Muscle layer of duodenum (tissue), 2 donors: ENCODE measurements around the gene HOXA4.

ENCODE experiments used
- H3K27ac ChIP-seq: one replicate; pipeline ENCODE4 v1.7.0; 2013; ENCODE audit warnings: mild to moderate bottlenecking, low read length
- H3K27me3 ChIP-seq: one replicate; pipeline ENCODE4 v1.7.0; 2013; ENCODE audit warnings: low read depth, mild to moderate bottlenecking, control low read depth, low read length
- H3K36me3 ChIP-seq, 2 donors: one replicate each; pipeline ENCODE4 v1.7.0; 2013; ENCODE audit warnings: low read length in 2 of 2, control low read depth in 1 of 2, mild to moderate bottlenecking in 1 of 2; ENCODE audit not compliant: insufficient read depth in 2 of 2, control insufficient read depth in 1 of 2
- H3K4me1 ChIP-seq, 2 donors: one replicate each; pipeline ENCODE4 v1.7.0; 2013; ENCODE audit warnings: low read length in 2 of 2, mild to moderate bottlenecking in 2 of 2, control low read depth in 1 of 2, moderate library complexity in 1 of 2; ENCODE audit not compliant: insufficient read depth in 2 of 2, control insufficient read depth in 1 of 2
- H3K4me3 ChIP-seq, 2 donors: one replicate each; pipeline ENCODE4 v1.7.0; 2013; ENCODE audit warnings: low read length in 2 of 2, low read depth in 1 of 2, mild to moderate bottlenecking in 1 of 2
- H3K9me3 ChIP-seq, 2 donors: one replicate each; pipeline ENCODE4 v1.7.0; 2013; ENCODE audit warnings: low read length in 2 of 2, control low read depth in 1 of 2, mild to moderate bottlenecking in 1 of 2; ENCODE audit not compliant: control insufficient read depth in 1 of 2
- donor health status: healthy.

Gene HOXA4

GRCh38 chr7:27094304-27095049, 36.1 kb downstream of the HOXA4 start:
- Histone ChIP-seq H3K27me3 (peaks cover 9% of the 10 kb centered on the region), H3K9me3 (no peaks in the 10 kb centered on the region), H3K4me1 (peaks cover 0 to 7% of the 10 kb centered on the region in 2 donors), H3K27ac (no peak overlapping the region), H3K36me3 (peaks cover 0 to 3% of the 10 kb centered on the region in 2 donors), H3K4me3 (no peak overlapping the region)

GRCh38 chr7:27093184-27093895, 37.2 kb downstream of the HOXA4 start:
- H3K4me1 ChIP-seq = peaks cover 0 to 7% of the 10 kb centered on the region in 2 donors
- H3K4me3 ChIP-seq = no peak overlapping the region
- H3K36me3 ChIP-seq = peaks cover 0 to 3% of the 10 kb centered on the region in 2 donors
- H3K9me3 ChIP-seq = no peaks in the 10 kb centered on the region
- H3K27me3 ChIP-seq = peaks cover 14% of the 10 kb centered on the region
- H3K27ac ChIP-seq = no peak overlapping the region

GRCh38 chr7:27092819-27093110, 37.8 kb downstream of the HOXA4 start:
- peaks cover 14% of the 10 kb centered on the region for H3K27me3 ChIP-seq
- H3K4me1 ChIP-seq = peaks cover 3 to 6% of the 10 kb centered on the region in 2 donors
- H3K27ac ChIP-seq = no peak overlapping the region
- no peak overlapping the region for H3K4me3 ChIP-seq
- peaks cover 0 to 3% of the 10 kb centered on the region in 2 donors for H3K36me3 ChIP-seq
- H3K9me3 ChIP-seq = no peaks in the 10 kb centered on the region

GRCh38 chr7:27091941-27092818, 38.4 kb downstream of the HOXA4 start:
- H3K27me3 ChIP-seq = peaks cover 14% of the 10 kb centered on the region
- peaks cover 0 to 3% of the 10 kb centered on the region in 2 donors for H3K36me3 ChIP-seq
- H3K4me3 ChIP-seq = no peak overlapping the region
- H3K9me3 ChIP-seq = no peaks in the 10 kb centered on the region
- H3K27ac ChIP-seq = no peak overlapping the region
- peaks cover under 1 to 3% of the 10 kb centered on the region in 2 donors for H3K4me1 ChIP-seq

- H3K36me3 ChIP-seq = peaks cover 0 to under 1% of the 10 kb centered on the region in 2 donors
- no peak overlapping the region for H3K4me3 ChIP-seq
- peaks cover 0 to 3% of the 10 kb centered on the region in 2 donors for H3K4me1 ChIP-seq
- H3K27ac ChIP-seq = no peak overlapping the region
- no peaks in the 10 kb centered on the region for H3K9me3 ChIP-seq
- peaks cover 14% of the 10 kb centered on the region for H3K27me3 ChIP-seq
Observed at GRCh38 chr7:27091105-27091504, 39.5 kb downstream of the HOXA4 start.

- H3K4me1 ChIP-seq = peaks cover 0 to 3% of the 10 kb centered on the region in 2 donors
- peak overlapping the region in 1 of 2 donors; percentile 42 for H3K4me3 ChIP-seq
- H3K36me3 ChIP-seq = no peaks in the 10 kb centered on the region
- peaks cover 9% of the 10 kb centered on the region for H3K27me3 ChIP-seq
- H3K27ac ChIP-seq = no peak overlapping the region
- H3K9me3 ChIP-seq = no peaks in the 10 kb centered on the region
Observed at GRCh38 chr7:27088002-27088922, 42.3 kb downstream of the HOXA4 start.

- Histone ChIP-seq H3K27me3 (no peaks in the 10 kb centered on the region), H3K4me1 (peaks cover 0 to 3% of the 10 kb centered on the region in 2 donors), H3K27ac (no peak overlapping the region), H3K36me3 (no peaks in the 10 kb centered on the region), H3K9me3 (no peaks in the 10 kb centered on the region), H3K4me3 (no peak overlapping the region)
Observed at GRCh38 chr7:27083646-27084045, 46.9 kb downstream of the HOXA4 start.

GRCh38 chr7:27082171-27082570, 48.4 kb downstream of the HOXA4 start:
- Histone ChIP-seq H3K27ac (no peak overlapping the region), H3K36me3 (no peaks in the 10 kb centered on the region), H3K4me3 (no peak overlapping the region), H3K9me3 (no peaks in the 10 kb centered on the region), H3K4me1 (no peaks in the 10 kb centered on the region), H3K27me3 (no peaks in the 10 kb centered on the region)

- H3K9me3 ChIP-seq = no peaks in the 10 kb centered on the region
- no peak overlapping the region for H3K27ac ChIP-seq
- no peaks in the 10 kb centered on the region for H3K27me3 ChIP-seq
Observed at GRCh38 chr7:27080844-27081436, 49.6 kb downstream of the HOXA4 start.

GRCh38 chr7:27079234-27079975, 51.2 kb downstream of the HOXA4 start:
- H3K9me3 ChIP-seq = no peaks in the 10 kb centered on the region
- no peaks in the 10 kb centered on the region for H3K27me3 ChIP-seq
- no peaks in the 10 kb centered on the region for H3K36me3 ChIP-seq
- no peak overlapping the region for H3K27ac ChIP-seq
- H3K4me3 ChIP-seq = no peak overlapping the region
- no peaks in the 10 kb centered on the region for H3K4me1 ChIP-seq

More at GRCh38 chr7:27080844-27081436, 49.6 kb downstream of the HOXA4 start:
- Histone ChIP-seq H3K4me3 (no peak overlapping the region), H3K36me3 (no peaks in the 10 kb centered on the region), H3K4me1 (no peaks in the 10 kb centered on the region)
